Stimulated activated naive B cell treated with anti-CD40 and anti-IgM and Interleukin-4, amounts not matched to agents 10 μg/mL and 1 μg/mL and 100 μg/mL, for 72 hours (primary cell): ENCODE results near the gene PSMB10.

Experiments used
- ATAC-seq, 2 donors: fragments of 150-1000 bp; cut with Tn5 transposase; replicated peaks; 2 replicates each; pipeline ENCODE4 v1.10.0; 2021; ENCODE audit warnings: moderate library complexity in 1 of 2
- DNase-seq: peaks from one replicate; pipeline ENCODE4 v3.0.0; 2021
- H3K27ac Mint-ChIP-seq: one replicate; pipeline ENCODE4 v1.8.0; 2022; ENCODE audit warnings: mild to moderate bottlenecking, mixed read lengths
- H3K27me3 Mint-ChIP-seq, 2 donors: one replicate each; pipeline ENCODE4 v1.8.0; 2022; ENCODE audit warnings: mixed read lengths in 2 of 2
- H3K36me3 Mint-ChIP-seq, 2 donors: one replicate each; pipeline ENCODE4 v1.8.0; 2022; ENCODE audit warnings: mixed read lengths in 2 of 2, mild to moderate bottlenecking in 1 of 2
- H3K4me1 Mint-ChIP-seq, 2 donors: one replicate each; pipeline ENCODE4 v1.8.0; 2022; ENCODE audit warnings: mixed read lengths in 2 of 2, mild to moderate bottlenecking in 1 of 2
- H3K4me3 Mint-ChIP-seq, 2 donors: one replicate each; pipeline ENCODE4 v1.8.0; 2022; ENCODE audit warnings: mild to moderate bottlenecking in 2 of 2, mixed read lengths in 2 of 2, moderate library complexity in 1 of 2
- H3K9me3 Mint-ChIP-seq, 2 donors: one replicate each; pipeline ENCODE4 v1.8.0; 2022; ENCODE audit warnings: mixed read lengths in 2 of 2, mild to moderate bottlenecking in 1 of 2

PSMB10 gene

GRCh38 chr16:67953641-67954375, 17.2 kb upstream of the PSMB10 start:
- Mint-ChIP-seq H3K4me3 (no peak overlapping the region), H3K9me3 (no peaks in the 10 kb centered on the region), H3K36me3 (peaks cover 40 to 45% of the 10 kb centered on the region in 2 donors), H3K4me1 (no peaks in the 10 kb centered on the region), H3K27me3 (no peaks in the 10 kb centered on the region), H3K27ac (peak overlapping the region; percentile 65)
- ATAC-seq (no peak), DNase-seq (no peak)

GRCh38 chr16:67951485-67951884, 14.8 kb upstream of the PSMB10 start:
- DNase-seq (no peak), ATAC-seq (no peak)
- no peaks in the 10 kb centered on the region for H3K27me3 Mint-ChIP-seq
- H3K36me3 Mint-ChIP-seq, result peaks cover 35 to 46% of the 10 kb centered on the region in 2 donors
- H3K9me3 Mint-ChIP-seq, result no peaks in the 10 kb centered on the region
- H3K4me1 Mint-ChIP-seq, result no peaks in the 10 kb centered on the region
- H3K27ac Mint-ChIP-seq, result peak overlapping the region; percentile 59
- no peak overlapping the region for H3K4me3 Mint-ChIP-seq

- Mint-ChIP-seq H3K9me3 (no peaks in the 10 kb centered on the region), H3K4me1 (no peaks in the 10 kb centered on the region), H3K36me3 (peaks cover 41 to 55% of the 10 kb centered on the region in 2 donors), H3K4me3 (no peak overlapping the region), H3K27me3 (no peaks in the 10 kb centered on the region), H3K27ac (peak overlapping the region; percentile 76)
- ATAC-seq (no peak), DNase-seq (no peak)
Observed at GRCh38 chr16:67950335-67950843, 13.7 kb upstream of the PSMB10 start.

GRCh38 chr16:67949645-67950044, 13.0 kb upstream of the PSMB10 start:
- no peaks in the 10 kb centered on the region for H3K9me3 Mint-ChIP-seq
- no peaks in the 10 kb centered on the region for H3K4me1 Mint-ChIP-seq
- ATAC-seq (no peak), DNase-seq (no peak)
- H3K27ac Mint-ChIP-seq, result no peak overlapping the region
- no peaks in the 10 kb centered on the region for H3K27me3 Mint-ChIP-seq
- peaks cover 42 to 49% of the 10 kb centered on the region in 2 donors for H3K36me3 Mint-ChIP-seq
- H3K4me3 Mint-ChIP-seq, result no peak overlapping the region

- H3K27ac Mint-ChIP-seq, result peak overlapping the region; percentile 75
- no peaks in the 10 kb centered on the region for H3K27me3 Mint-ChIP-seq
- no peak for ATAC-seq
- no peak for DNase-seq
- peaks cover 0 to 9% of the 10 kb centered on the region in 2 donors for H3K4me1 Mint-ChIP-seq
- H3K4me3 Mint-ChIP-seq, result peak overlapping the region in 1 of 2 donors; percentile 8
- no peaks in the 10 kb centered on the region for H3K9me3 Mint-ChIP-seq
- peaks cover 42 to 43% of the 10 kb centered on the region in 2 donors for H3K36me3 Mint-ChIP-seq
Observed at GRCh38 chr16:67948015-67948414, 11.4 kb upstream of the PSMB10 start.

- Mint-ChIP-seq H3K27me3 (no peaks in the 10 kb centered on the region), H3K9me3 (no peaks in the 10 kb centered on the region), H3K4me1 (peaks cover 2 to 17% of the 10 kb centered on the region in 2 donors), H3K36me3 (peaks cover 42 to 43% of the 10 kb centered on the region in 2 donors), H3K4me3 (no peak overlapping the region), H3K27ac (peak overlapping the region; percentile 51)
- no peak for ATAC-seq
- DNase-seq, result no peak
Observed at GRCh38 chr16:67946966-67947558, 10.4 kb upstream of the PSMB10 start.

GRCh38 chr16:67946128-67946569, 9.5 kb upstream of the PSMB10 start:
- Mint-ChIP-seq H3K27me3 (no peaks in the 10 kb centered on the region), H3K9me3 (no peaks in the 10 kb centered on the region), H3K27ac (peak overlapping the region; percentile 57), H3K36me3 (peaks cover 40 to 41% of the 10 kb centered on the region in 2 donors), H3K4me3 (no peak overlapping the region), H3K4me1 (peaks cover 7 to 24% of the 10 kb centered on the region in 2 donors)
- ATAC-seq (no peak), DNase-seq (no peak)

- Mint-ChIP-seq H3K27ac (peak overlapping the region; percentile 9), H3K27me3 (no peaks in the 10 kb centered on the region), H3K9me3 (no peaks in the 10 kb centered on the region), H3K4me3 (no peak overlapping the region), H3K36me3 (peaks cover 39 to 41% of the 10 kb centered on the region in 2 donors), H3K4me1 (peaks cover 7 to 28% of the 10 kb centered on the region in 2 donors)
- DNase-seq (no peak), ATAC-seq (no peak)
Observed at GRCh38 chr16:67945392-67945933, 8.8 kb upstream of the PSMB10 start.

GRCh38 chr16:67944690-67945391, 8.2 kb upstream of the PSMB10 start:
- no peak overlapping the region for H3K4me3 Mint-ChIP-seq
- H3K27me3 Mint-ChIP-seq, result no peaks in the 10 kb centered on the region
- H3K27ac Mint-ChIP-seq, result peak overlapping the region; percentile 75
- peaks cover 14 to 34% of the 10 kb centered on the region in 2 donors for H3K4me1 Mint-ChIP-seq
- no peaks in the 10 kb centered on the region for H3K9me3 Mint-ChIP-seq
- H3K36me3 Mint-ChIP-seq, result peaks cover 40 to 42% of the 10 kb centered on the region in 2 donors
- no peak for DNase-seq
- no peak for ATAC-seq

GRCh38 chr16:67943619-67944504, 7.2 kb upstream of the PSMB10 start, which contains the start of gene LCAT:
LCAT (minus strand) TSS chr16:67944120; CDS start chr16:67944101, 19 bp downstream.
- DNase-seq, result no peak
- no peak for ATAC-seq
- H3K27me3 Mint-ChIP-seq, result no peaks in the 10 kb centered on the region
- no peaks in the 10 kb centered on the region for H3K9me3 Mint-ChIP-seq
- peaks cover 45 to 46% of the 10 kb centered on the region in 2 donors for H3K36me3 Mint-ChIP-seq
- peak within 1 kb of the TSS in 1 of 2 donors; percentile 43 for H3K4me3 Mint-ChIP-seq
- peaks cover 17 to 42% of the 10 kb centered on the region in 2 donors for H3K4me1 Mint-ChIP-seq
- peak within 1 kb of the TSS; percentile 75 for H3K27ac Mint-ChIP-seq

GRCh38 chr16:67943256-67943618, 6.6 kb upstream of the PSMB10 start:
- no peaks in the 10 kb centered on the region for H3K27me3 Mint-ChIP-seq
- H3K4me1 Mint-ChIP-seq, result peaks cover 17 to 42% of the 10 kb centered on the region in 2 donors
- no peaks in the 10 kb centered on the region for H3K9me3 Mint-ChIP-seq
- peak overlapping the region; percentile 59 for H3K27ac Mint-ChIP-seq
- H3K36me3 Mint-ChIP-seq, result peaks cover 43 to 44% of the 10 kb centered on the region in 2 donors
- no peak for ATAC-seq
- H3K4me3 Mint-ChIP-seq, result no peak overlapping the region
- DNase-seq, result no peak

GRCh38 chr16:67942510-67943255, 6.0 kb upstream of the PSMB10 start:
- peak overlapping the region; percentile 56 for H3K27ac Mint-ChIP-seq
- no peak for ATAC-seq

GRCh38 chr16:67942200-67942509, 5.5 kb upstream of the PSMB10 start:
- Mint-ChIP-seq H3K36me3 (peaks cover 40 to 43% of the 10 kb centered on the region in 2 donors), H3K27ac (no peak overlapping the region)

More at GRCh38 chr16:67942510-67943255, 6.0 kb upstream of the PSMB10 start:
- Mint-ChIP-seq H3K4me3 (no peak overlapping the region), H3K27me3 (no peaks in the 10 kb centered on the region), H3K9me3 (no peaks in the 10 kb centered on the region), H3K4me1 (peaks cover 17 to 42% of the 10 kb centered on the region in 2 donors), H3K36me3 (peaks cover 41 to 42% of the 10 kb centered on the region in 2 donors)
- no peak for DNase-seq

More at GRCh38 chr16:67942200-67942509, 5.5 kb upstream of the PSMB10 start:
- H3K27me3 Mint-ChIP-seq, result no peaks in the 10 kb centered on the region
- H3K4me3 Mint-ChIP-seq, result no peak overlapping the region
- DNase-seq (no peak), ATAC-seq (peak; percentile 65 to 68)
- peaks cover 20 to 47% of the 10 kb centered on the region in 2 donors for H3K4me1 Mint-ChIP-seq
- H3K9me3 Mint-ChIP-seq, result no peaks in the 10 kb centered on the region
